ENCODE data around the gene MRGPRX3. TPM values are rescaled to one million over a fixed set of nuclear protein-coding genes. Genes with fewer than 3 reads are reported as not detected.

The MRGPRX3 gene
- total and polyA plus RNA-seq, 2 of the 8 experiments (the other 6 are each of a cell fraction or from before 2014, with no cell fraction given) = not detected

DNA sequence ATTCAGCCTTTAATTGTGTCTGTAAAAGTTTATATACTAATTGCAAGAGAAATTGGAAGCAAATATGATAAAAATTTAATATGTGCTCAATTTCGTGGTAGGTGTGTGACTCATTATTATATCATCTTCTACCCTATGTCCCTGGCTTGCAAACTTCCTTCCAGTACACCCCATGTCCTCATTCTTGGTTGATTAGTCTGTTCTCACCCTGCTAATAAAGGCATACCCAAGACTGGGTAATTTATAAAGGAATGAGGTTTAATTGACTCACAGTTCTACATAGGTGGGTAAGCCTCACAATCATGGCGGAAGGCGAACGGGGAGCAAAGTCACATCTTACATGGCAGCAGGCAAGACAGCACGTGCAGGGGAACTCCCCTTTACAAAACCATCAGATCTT lies 11.9 kb downstream of the MRGPRX3 start (continued):
- TF ChIP-seq KDM1A (IDR thresholded peaks at IDR 0.05; ENCODE audit: borderline replicate concordance, low read length) (no peak), NRF1 (IDR thresholded peaks at IDR 0.05; ENCODE audit: low read depth, low read length) (no peak), TAF1 (IDR thresholded peaks at IDR 0.05; ENCODE audit: low read depth, low read length) (no peak), FOSL1 (IDR thresholded peaks at IDR 0.05; ENCODE audit: insufficient read depth, low read depth, low read length) (no peak)
